Uterus (tissue), 4 donors: Measurements from ENCODE around the gene C12orf76. TPM values are rescaled to one million over a fixed set of nuclear protein-coding genes. Genes with fewer than 3 reads are reported as not detected.

Experiments
- DNase-seq, 2 donors: peaks; one replicate each; pipeline ENCODE4 v3.0.0-alpha.2; 2019 to 2020
- H3K27ac ChIP-seq, 2 donors: fragments of 200-600 bp; sonication (generic); 1 replicate in 1 of 2; 2 replicates in 1 of 2; pipeline ENCODE4 v1.5.1; 2016 to 2018
- H3K27me3 ChIP-seq, 2 donors: fragments of 200-600 bp; sonication (generic); one replicate each; pipeline ENCODE4 v1.5.1; 2018 to 2019; ENCODE audit warnings: control low read depth in 1 of 2
- H3K36me3 ChIP-seq, 2 donors: fragments of 200-600 bp; sonication (generic); one replicate each; pipeline ENCODE4 v1.5.1; 2019; ENCODE audit warnings: control low read depth in 1 of 2
- H3K4me1 ChIP-seq, 2 donors: fragments of 200-600 bp; sonication (generic); one replicate each; pipeline ENCODE4 v1.5.1; 2018 to 2019; ENCODE audit warnings: control low read depth in 1 of 2
- H3K4me3 ChIP-seq, 2 donors: fragments of 200-600 bp; sonication (generic); 1 replicate in 1 of 2; 2 replicates in 1 of 2; pipeline ENCODE4 v1.5.1; 2018 to 2019; ENCODE audit warnings: mild to moderate bottlenecking in 1 of 2
- H3K9me3 ChIP-seq, 2 donors: fragments of 200-600 bp; sonication (generic); one replicate each; pipeline ENCODE4 v1.5.1; 2019; ENCODE audit warnings: control low read depth in 1 of 2
- POLR2A ChIP-seq, 2 donors: fragments of 450-650 bp; IDR thresholded peaks; one replicate each; pipeline ENCODE4 v1.6.1; 2016; ENCODE audit warnings: antibody characterized with exemption in 2 of 2, mild to moderate bottlenecking in 1 of 2, moderate library complexity in 1 of 2
- intact Hi-C: fragments of 100-400 bp; cut with DNase I; formaldehyde crosslinking; loops from one replicate; pipeline ENCODE4 v1.15.1; 2023; ENCODE audit warnings: low total_unique reads
- total RNA-seq, 4 donors: library from RNA; depleted of rRNA in 3 of 4; stranded (reverse); fragments of >200 nt in 3 of 4; gene quantifications; one replicate each; pipeline versions ENCODE4 v1.1.0 to v1.2.4, GENCODE V29; 2014 to 2023
- TF ChIP-seq, protein P1 (sequence below), 4 experiments: fragments of 200-600 bp in 2 of 4; fragments of 450-650 bp in 2 of 4; sonication (generic) in 2 of 4; IDR thresholded peaks; one replicate each; pipeline ENCODE4 v1.5.1; 2016 to 2019; ENCODE audit warnings: antibody characterized with exemption in 4 of 4, mild to moderate bottlenecking in 2 of 4, moderate library complexity in 1 of 4
- donor health status: DM: yes; HTN: yes; CAD: no.

C12orf76 gene
- total RNA-seq, 4 donors from 2014 or later = 18.2 to 35.5 (median 28.4) TPM

DNA sequence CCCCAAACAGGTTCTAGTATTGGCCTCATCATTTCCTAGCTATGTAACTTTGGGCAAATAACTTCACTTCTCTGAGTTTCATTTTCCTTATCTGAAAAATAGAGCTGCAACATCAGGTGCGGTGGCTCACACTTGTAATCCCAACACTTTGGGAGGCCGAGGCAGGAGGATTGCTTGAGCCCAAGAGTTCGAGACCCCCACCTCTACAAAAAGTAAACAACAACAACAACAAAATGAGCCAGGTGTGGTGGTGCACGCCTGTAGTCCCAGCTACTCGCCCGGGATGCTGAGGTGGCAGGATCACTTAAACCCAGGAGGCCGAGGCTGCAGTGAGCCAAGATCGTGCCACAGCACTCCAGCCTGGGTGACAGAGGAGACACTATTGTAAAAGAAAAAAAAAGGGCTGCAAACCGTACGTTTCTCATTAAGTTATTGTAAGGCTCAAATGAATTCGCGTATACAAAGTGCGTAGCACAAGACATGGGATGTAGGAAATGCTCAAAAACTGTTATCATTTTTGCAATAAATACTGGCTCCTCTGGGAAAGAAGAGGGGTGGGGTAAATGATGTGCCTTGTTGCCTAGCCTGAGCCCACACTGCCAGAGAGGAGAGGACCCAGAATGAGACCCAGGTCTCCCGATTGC lies 903 bp downstream of the C12orf76 start:
- no peak for DNase-seq
- Histone ChIP-seq H3K36me3 (no peaks in the 10 kb centered on the region), H3K27me3 (no peaks in the 10 kb centered on the region), H3K27ac (peak overlapping the region; percentile 48 to 78), H3K9me3 (no peaks in the 10 kb centered on the region), H3K4me3 (peak overlapping the region; percentile 86 to 92), H3K4me1 (peaks cover 0 to 6% of the 10 kb centered on the region in 2 donors)
- intact Hi-C loops = no loop called here
- TF ChIP-seq, protein P1, sequence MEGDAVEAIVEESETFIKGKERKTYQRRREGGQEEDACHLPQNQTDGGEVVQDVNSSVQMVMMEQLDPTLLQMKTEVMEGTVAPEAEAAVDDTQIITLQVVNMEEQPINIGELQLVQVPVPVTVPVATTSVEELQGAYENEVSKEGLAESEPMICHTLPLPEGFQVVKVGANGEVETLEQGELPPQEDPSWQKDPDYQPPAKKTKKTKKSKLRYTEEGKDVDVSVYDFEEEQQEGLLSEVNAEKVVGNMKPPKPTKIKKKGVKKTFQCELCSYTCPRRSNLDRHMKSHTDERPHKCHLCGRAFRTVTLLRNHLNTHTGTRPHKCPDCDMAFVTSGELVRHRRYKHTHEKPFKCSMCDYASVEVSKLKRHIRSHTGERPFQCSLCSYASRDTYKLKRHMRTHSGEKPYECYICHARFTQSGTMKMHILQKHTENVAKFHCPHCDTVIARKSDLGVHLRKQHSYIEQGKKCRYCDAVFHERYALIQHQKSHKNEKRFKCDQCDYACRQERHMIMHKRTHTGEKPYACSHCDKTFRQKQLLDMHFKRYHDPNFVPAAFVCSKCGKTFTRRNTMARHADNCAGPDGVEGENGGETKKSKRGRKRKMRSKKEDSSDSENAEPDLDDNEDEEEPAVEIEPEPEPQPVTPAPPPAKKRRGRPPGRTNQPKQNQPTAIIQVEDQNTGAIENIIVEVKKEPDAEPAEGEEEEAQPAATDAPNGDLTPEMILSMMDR (IDR thresholded peaks at IDR 0.05) = no peak
- no peak for TF ChIP-seq POLR2A (IDR thresholded peaks at IDR 0.05)

DNA sequence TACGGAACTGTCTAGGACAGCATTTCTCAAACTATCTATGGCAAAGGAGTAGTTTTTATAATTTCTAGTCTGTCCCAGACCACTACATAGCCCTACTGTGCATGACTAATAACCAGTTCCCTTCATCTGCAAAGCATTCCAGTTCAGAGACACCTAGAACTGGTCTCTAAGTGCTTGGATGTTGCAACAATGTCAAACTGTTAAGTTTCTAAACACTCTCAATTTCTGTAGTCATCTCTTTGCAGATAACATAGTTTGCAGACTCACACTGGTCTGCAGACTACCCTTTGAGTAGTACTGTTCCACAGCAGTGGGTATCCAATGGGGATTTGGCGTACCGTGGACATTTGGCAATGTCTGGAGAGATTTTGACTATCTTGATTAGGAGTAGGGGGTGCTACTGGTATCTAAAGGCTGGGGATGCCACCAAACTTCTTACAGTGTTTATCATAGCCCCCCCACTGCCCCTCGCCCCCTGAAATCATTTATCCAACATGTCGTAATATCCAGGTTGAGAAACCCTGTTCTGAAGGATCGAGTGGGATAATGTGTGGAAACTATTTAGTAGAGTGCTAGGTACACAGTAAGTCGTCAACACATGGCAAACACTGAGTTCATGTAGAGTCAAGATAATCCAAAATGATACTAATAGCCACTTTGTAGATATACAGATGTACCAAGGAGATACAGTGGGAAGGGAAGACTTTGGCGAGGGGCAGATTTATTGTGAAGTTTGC lies 1.7 kb downstream of the C12orf76 start:
- intact Hi-C loops = no loop called here
- H3K27me3 ChIP-seq = no peaks in the 10 kb centered on the region
- H3K9me3 ChIP-seq = no peaks in the 10 kb centered on the region
- no peak overlapping the region for H3K4me3 ChIP-seq
- no peak for DNase-seq
- peaks cover 0 to 6% of the 10 kb centered on the region in 2 donors for H3K4me1 ChIP-seq
- no peaks in the 10 kb centered on the region for H3K36me3 ChIP-seq
- H3K27ac ChIP-seq = no peak overlapping the region
- TF ChIP-seq, protein P1 (IDR thresholded peaks at IDR 0.05) = no peak
- TF ChIP-seq POLR2A (IDR thresholded peaks at IDR 0.05) = no peak

DNA sequence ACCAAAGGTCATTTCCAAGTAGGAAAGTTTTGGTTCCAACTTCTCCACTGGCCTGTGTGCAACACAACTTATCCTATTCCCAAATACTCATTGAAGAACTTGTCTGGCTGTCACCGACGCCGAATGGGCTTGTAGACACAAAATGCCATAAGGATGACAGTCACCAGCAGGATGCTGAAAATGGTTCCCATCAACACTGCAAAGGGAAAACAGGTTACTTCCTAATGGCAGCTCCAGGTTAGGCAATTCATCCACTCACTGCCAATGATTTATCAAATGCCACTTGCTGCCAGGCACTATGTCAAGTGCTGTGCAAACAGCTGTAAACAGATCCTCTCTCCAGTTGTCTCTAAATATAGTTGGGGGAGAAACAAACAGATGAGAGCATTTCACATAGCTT lies 6.1 kb downstream of the C12orf76 start:
- H3K27ac ChIP-seq = no peak overlapping the region

DNA sequence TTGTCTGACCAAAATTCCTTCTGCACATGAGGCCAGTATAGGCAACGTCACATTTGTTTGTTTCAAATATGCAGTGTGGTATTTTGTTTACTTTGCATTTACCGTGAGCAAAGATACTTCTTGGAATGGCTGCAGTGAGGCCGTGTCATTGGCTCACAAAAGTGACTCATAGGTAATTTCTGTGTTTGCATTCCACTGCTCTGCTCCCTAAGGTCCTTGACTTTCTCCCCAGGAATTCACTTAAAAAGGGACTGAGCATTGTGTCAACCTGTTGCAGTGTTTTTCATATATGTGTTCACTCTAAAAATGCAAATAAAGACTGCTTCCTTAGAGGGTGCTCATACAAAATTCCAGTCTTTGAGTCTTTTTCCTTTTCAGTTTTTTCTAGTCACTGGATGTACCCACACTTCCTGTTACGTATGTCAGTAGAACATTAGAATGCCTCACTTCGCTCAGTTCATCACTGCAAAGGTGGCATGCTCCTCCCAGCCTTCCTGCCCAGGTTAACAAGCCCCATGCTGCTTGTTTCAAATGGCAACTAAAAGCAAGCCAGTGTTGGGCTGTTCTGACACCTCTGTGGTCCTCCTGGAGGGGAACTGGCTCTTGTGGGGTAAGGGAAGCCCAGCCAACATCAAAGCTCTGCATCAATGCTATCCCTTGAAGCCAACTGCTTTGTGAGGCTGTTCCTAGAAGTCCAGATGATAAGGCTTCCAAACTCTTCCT lies 9.1 kb downstream of the C12orf76 start:
- H3K4me1 ChIP-seq = no peaks in the 10 kb centered on the region
- peak overlapping the region in 1 of 2 donors; percentile 9 for H3K27ac ChIP-seq
- TF ChIP-seq, protein P1 (IDR thresholded peaks at IDR 0.05) = no peak
- no peak for TF ChIP-seq POLR2A (IDR thresholded peaks at IDR 0.05)
- no peaks in the 10 kb centered on the region for H3K9me3 ChIP-seq
- H3K36me3 ChIP-seq = no peaks in the 10 kb centered on the region
- no peaks in the 10 kb centered on the region for H3K27me3 ChIP-seq
- DNase-seq = no peak
- intact Hi-C loops = no loop called here
- H3K4me3 ChIP-seq = no peak overlapping the region

More for the DNA sequence above, 6.1 kb downstream of the C12orf76 start:
- no peaks in the 10 kb centered on the region for H3K9me3 ChIP-seq
- DNase-seq = no peak
- no peaks in the 10 kb centered on the region for H3K36me3 ChIP-seq
- H3K4me3 ChIP-seq = no peak overlapping the region
- H3K4me1 ChIP-seq = peaks cover 0 to 6% of the 10 kb centered on the region in 2 donors
- intact Hi-C loops = no loop called here
- H3K27me3 ChIP-seq = no peaks in the 10 kb centered on the region
- TF ChIP-seq, protein P1 (IDR thresholded peaks at IDR 0.05) = no peak
- TF ChIP-seq POLR2A (IDR thresholded peaks at IDR 0.05) = no peak

DNA sequence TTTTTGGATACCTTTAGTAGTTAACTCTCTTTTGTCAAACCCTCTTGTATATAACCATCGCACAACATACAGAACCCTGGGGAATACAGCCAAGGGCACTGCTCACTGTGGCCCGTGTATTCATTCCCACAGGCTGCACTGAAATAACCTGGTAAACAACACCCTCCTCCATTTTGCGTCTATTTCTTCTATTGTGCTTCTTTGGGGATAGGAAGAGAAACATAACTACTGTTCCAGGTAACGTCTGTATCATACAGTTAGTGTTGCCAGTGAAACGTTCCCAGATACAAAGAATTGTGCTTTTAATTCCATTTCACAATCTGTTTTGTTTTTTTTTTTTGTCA lies 9.6 kb downstream of the C12orf76 start:
- H3K4me3 ChIP-seq = no peak overlapping the region
- TF ChIP-seq POLR2A (IDR thresholded peaks at IDR 0.05) = no peak
- H3K27me3 ChIP-seq = no peaks in the 10 kb centered on the region
- H3K9me3 ChIP-seq = no peaks in the 10 kb centered on the region
- H3K27ac ChIP-seq = no peak overlapping the region
- H3K4me1 ChIP-seq = no peaks in the 10 kb centered on the region
- intact Hi-C loops = no loop called here
- H3K36me3 ChIP-seq = no peaks in the 10 kb centered on the region
- DNase-seq = no peak
